Right atrium auricular region (tissue), 2 donors: Measurements from ENCODE around the gene IGFL1. TPM values are rescaled to one million over a fixed set of nuclear protein-coding genes. Genes with fewer than 3 reads are reported as not detected.
"Not testable (repeated sequence)": the region's sequence is repeated elsewhere in the genome, so short reads cannot be mapped to it uniquely, and the experiment has no call there.

ENCODE experiments used
- DNase-seq: peaks from one replicate; pipeline ENCODE4 v3.0.0-alpha.2; 2019; ENCODE audit warnings: low spot score
- H3K27ac ChIP-seq, 2 donors: fragments of 200-600 bp; sonication (generic); 1 replicate in 1 of 2; 2 replicates in 1 of 2; pipeline ENCODE4 v1.5.1; 2016 to 2019
- H3K27me3 ChIP-seq, 2 donors: fragments of 200-600 bp; sonication (generic); one replicate each; pipeline versions ENCODE4 v1.5.1 to v1.6.0; 2017 to 2019
- H3K36me3 ChIP-seq: fragments of 200-600 bp; sonication (generic); one replicate; pipeline ENCODE4 v1.5.1; 2016
- H3K4me1 ChIP-seq, 2 donors: fragments of 200-600 bp; sonication (generic); one replicate each; pipeline versions ENCODE4 v1.5.1 to v1.6.0; 2017 to 2019
- H3K4me3 ChIP-seq, 2 donors: fragments of 200-600 bp; sonication (generic); 1 replicate in 1 of 2; 2 replicates in 1 of 2; pipeline ENCODE4 v1.5.1; 2017 to 2019; ENCODE audit warnings: mild to moderate bottlenecking in 1 of 2, moderate library complexity in 1 of 2
- H3K9me3 ChIP-seq, 2 donors: fragments of 200-600 bp; sonication (generic); one replicate each; pipeline ENCODE4 v1.5.1; 2019
- total RNA-seq, 2 donors: library from RNA; depleted of rRNA; stranded (reverse); fragments of >200 nt; gene quantifications; one replicate each; pipeline ENCODE4 v1.1.0, GENCODE V29; 2016
- TF ChIP-seq, protein P1 (sequence below), 2 donors: fragments of 200-600 bp; sonication (generic); IDR thresholded peaks; one replicate each; pipeline ENCODE4 v1.5.1; 2019; ENCODE audit warnings: antibody characterized with exemption in 2 of 2

Gene IGFL1
- total RNA-seq, 2 donors from 2014 or later = not detected

GRCh38 chr19:46218160-46218559, 11.4 kb upstream of the IGFL1 start:
- TF ChIP-seq, protein P1, sequence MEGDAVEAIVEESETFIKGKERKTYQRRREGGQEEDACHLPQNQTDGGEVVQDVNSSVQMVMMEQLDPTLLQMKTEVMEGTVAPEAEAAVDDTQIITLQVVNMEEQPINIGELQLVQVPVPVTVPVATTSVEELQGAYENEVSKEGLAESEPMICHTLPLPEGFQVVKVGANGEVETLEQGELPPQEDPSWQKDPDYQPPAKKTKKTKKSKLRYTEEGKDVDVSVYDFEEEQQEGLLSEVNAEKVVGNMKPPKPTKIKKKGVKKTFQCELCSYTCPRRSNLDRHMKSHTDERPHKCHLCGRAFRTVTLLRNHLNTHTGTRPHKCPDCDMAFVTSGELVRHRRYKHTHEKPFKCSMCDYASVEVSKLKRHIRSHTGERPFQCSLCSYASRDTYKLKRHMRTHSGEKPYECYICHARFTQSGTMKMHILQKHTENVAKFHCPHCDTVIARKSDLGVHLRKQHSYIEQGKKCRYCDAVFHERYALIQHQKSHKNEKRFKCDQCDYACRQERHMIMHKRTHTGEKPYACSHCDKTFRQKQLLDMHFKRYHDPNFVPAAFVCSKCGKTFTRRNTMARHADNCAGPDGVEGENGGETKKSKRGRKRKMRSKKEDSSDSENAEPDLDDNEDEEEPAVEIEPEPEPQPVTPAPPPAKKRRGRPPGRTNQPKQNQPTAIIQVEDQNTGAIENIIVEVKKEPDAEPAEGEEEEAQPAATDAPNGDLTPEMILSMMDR (IDR thresholded peaks at IDR 0.05) = no peak
- no peaks in the 10 kb centered on the region for H3K27me3 ChIP-seq
- DNase-seq = no peak
- no peak overlapping the region for H3K4me3 ChIP-seq
- no peak overlapping the region for H3K27ac ChIP-seq
- peaks cover 0 to 10% of the 10 kb centered on the region in 2 donors for H3K4me1 ChIP-seq
- no peaks in the 10 kb centered on the region for H3K36me3 ChIP-seq
- H3K9me3 ChIP-seq = no peaks in the 10 kb centered on the region

GRCh38 chr19:46220038-46220615, 9.4 kb upstream of the IGFL1 start:
- Histone ChIP-seq H3K27me3 (no peaks in the 10 kb centered on the region), H3K9me3 (no peaks in the 10 kb centered on the region), H3K36me3 (no peaks in the 10 kb centered on the region), H3K27ac (no peak overlapping the region), H3K4me1 (peaks cover 0 to 10% of the 10 kb centered on the region in 2 donors), H3K4me3 (no peak overlapping the region)
- TF ChIP-seq, protein P1 (IDR thresholded peaks at IDR 0.05) = no peak
- no peak for DNase-seq

GRCh38 chr19:46221152-46221551, 8.4 kb upstream of the IGFL1 start:
- Histone ChIP-seq H3K27ac (no peak overlapping the region), H3K36me3 (no peaks in the 10 kb centered on the region), H3K27me3 (no peaks in the 10 kb centered on the region), H3K4me3 (no peak overlapping the region), H3K9me3 (no peaks in the 10 kb centered on the region), H3K4me1 (peaks cover 0 to 10% of the 10 kb centered on the region in 2 donors)
- no peak for DNase-seq
- TF ChIP-seq, protein P1 (IDR thresholded peaks at IDR 0.05) = no peak

DNA sequence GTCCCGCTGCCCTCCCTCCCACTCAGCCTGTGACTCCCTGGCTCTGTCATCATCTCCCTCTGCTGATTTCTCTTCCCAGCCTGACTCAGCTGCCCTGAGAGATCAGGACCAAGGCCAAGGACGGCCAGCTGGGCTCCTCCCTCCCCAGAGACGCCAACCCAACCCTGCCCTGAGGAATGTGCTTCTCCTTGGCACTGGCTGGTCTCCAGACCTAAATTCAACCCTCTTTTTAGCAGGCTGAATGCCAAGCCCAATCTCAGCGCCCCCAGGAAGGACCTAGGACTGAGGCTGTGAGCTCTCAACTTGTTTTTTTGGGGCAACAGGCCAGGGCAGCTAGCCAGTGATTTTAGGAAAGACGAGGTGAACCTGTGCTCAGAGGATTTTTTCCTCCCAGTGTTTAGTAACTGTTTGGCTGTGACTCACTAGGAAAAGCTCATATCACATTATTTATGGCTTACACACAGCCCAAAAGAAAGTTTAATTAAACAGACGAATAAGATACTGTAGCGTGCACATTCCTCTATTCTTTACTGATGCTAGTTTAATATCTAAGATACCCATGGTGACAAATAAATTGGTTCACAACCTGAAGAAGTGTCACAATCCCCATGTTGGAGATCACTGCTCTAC, 7.4 kb upstream of the IGFL1 start:
- Histone ChIP-seq H3K27ac (no peak overlapping the region), H3K27me3 (no peaks in the 10 kb centered on the region), H3K36me3 (no peaks in the 10 kb centered on the region), H3K4me1 (peaks cover 0 to 10% of the 10 kb centered on the region in 2 donors), H3K9me3 (no peaks in the 10 kb centered on the region), H3K4me3 (no peak overlapping the region)
- no peak for DNase-seq
- TF ChIP-seq, protein P1 (IDR thresholded peaks at IDR 0.05) = no peak

- H3K4me3 ChIP-seq, H3K9me3 ChIP-seq, H3K36me3 ChIP-seq, DNase-seq, H3K4me1 ChIP-seq, H3K27me3 ChIP-seq, H3K27ac ChIP-seq: not testable (repeated sequence)
These were observed 5.8 kb upstream of the IGFL1 start for GRCh38 chr19:46223787-46224186.

DNA sequence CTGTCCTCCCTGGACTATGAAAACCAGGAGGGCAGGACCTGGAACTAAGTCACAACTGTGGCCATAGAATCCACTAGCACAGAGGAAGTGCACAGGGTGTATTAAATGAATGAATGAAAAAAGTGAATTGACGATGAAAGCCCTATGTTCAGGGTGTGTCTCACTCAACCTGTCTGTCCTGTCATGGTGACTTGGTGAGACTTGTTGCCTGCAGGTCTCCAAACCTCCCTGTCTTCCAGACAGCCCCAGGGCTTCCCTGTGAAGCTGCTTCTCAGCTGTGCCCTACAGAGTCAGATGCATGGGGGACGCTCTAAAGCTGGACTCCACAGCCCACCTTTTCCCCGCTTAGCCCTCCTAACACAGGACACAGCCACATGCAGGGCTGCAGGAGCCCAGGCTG, 4.8 kb upstream of the IGFL1 start:
- no peak for DNase-seq
- Histone ChIP-seq H3K27ac (no peak overlapping the region), H3K4me3 (no peak overlapping the region), H3K9me3 (no peaks in the 10 kb centered on the region), H3K36me3 (no peaks in the 10 kb centered on the region), H3K4me1 (peaks cover 0 to 10% of the 10 kb centered on the region in 2 donors), H3K27me3 (no peaks in the 10 kb centered on the region)
- TF ChIP-seq, protein P1 (IDR thresholded peaks at IDR 0.05) = no peak
